AG09319 (cell line): ENCODE results near the gene DCBLD1.

ENCODE experiments used
- DNase-seq: peaks from one replicate; pipeline ENCODE4 v3.0.0-alpha.2; 2010; ENCODE audit warnings: low read depth; ENCODE audit errors: extremely low read depth
- TF ChIP-seq, protein P1 (sequence below): IDR thresholded peaks from 2 replicates; pipeline ENCODE4 v1.5.1; 2011; ENCODE audit warnings: low read depth, mild to moderate bottlenecking, inconsistent platforms, low read length, moderate library complexity

Gene DCBLD1

GRCh38 chr6:117448732-117449485 lies 33.6 kb upstream of the DCBLD1 start:
- TF ChIP-seq, protein P1, sequence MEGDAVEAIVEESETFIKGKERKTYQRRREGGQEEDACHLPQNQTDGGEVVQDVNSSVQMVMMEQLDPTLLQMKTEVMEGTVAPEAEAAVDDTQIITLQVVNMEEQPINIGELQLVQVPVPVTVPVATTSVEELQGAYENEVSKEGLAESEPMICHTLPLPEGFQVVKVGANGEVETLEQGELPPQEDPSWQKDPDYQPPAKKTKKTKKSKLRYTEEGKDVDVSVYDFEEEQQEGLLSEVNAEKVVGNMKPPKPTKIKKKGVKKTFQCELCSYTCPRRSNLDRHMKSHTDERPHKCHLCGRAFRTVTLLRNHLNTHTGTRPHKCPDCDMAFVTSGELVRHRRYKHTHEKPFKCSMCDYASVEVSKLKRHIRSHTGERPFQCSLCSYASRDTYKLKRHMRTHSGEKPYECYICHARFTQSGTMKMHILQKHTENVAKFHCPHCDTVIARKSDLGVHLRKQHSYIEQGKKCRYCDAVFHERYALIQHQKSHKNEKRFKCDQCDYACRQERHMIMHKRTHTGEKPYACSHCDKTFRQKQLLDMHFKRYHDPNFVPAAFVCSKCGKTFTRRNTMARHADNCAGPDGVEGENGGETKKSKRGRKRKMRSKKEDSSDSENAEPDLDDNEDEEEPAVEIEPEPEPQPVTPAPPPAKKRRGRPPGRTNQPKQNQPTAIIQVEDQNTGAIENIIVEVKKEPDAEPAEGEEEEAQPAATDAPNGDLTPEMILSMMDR = no peak
- DNase-seq = peak; percentile 67

DNA sequence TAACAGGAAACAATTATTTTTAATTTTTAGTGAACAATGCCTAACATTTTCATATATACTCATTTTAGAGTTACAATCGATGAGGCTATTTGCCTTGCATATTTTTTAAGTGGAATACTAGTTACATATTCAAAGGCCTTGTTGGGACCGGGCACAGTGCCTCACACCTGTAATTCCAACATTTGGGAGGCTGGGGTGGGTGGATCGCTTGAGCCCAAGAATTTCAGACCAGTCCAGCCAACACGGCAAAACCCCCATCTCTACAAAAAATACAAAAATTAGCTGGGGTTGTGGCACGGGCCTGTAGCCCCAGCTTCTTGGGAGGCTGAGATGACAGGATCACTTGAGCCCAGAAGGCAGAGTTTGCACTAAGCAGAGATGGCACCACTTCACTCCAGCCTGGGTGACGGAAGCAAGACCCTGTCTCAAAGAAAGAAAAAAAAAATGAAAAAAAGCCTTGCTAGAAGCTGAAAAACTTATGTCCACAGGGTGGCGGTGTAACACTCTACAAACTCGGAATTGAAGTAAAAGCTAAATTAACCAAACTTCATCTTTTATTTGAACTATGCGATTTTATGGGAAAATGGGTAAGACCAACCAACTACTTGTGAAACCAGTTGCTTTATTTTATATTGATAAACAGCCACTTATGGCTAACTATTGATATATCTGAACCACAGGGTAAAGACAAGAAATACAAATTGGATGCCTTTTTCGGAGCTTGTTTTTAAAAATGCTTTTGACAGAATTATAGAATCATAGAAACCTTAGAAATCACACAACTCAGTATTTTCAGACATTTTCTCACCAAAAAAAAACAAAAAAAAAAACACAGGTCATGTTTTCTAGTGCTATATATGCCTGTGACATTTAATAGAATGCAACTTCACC lies 32.7 kb upstream of the DCBLD1 start:
- TF ChIP-seq, protein P1 = peak; percentile 66
- peak; percentile 51 for DNase-seq

DNA sequence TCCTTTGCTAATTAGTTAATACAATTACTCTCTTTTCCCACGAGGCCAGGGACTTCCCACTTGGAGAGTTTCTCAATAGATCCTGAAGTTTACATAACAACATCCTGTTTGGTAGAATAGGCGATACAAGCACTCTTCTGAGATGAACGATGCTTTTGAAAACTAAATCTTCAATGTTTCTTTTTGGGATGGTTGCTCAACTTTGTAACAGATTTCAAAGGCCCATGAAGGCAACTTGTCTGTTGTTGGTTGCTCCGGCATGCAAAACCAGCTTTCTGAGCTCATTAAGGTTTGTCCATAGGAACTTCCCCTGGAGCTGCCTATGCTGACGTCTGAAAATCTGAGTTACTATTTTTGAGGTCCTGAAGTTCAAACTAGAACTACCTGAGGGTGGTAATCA lies 30.8 kb upstream of the DCBLD1 start:
- no peak for DNase-seq
- TF ChIP-seq, protein P1 = no peak

- TF ChIP-seq, protein P1 = no peak
- no peak for DNase-seq
Observed at GRCh38 chr6:117456250-117456649, 26.2 kb upstream of the DCBLD1 start.

DNA sequence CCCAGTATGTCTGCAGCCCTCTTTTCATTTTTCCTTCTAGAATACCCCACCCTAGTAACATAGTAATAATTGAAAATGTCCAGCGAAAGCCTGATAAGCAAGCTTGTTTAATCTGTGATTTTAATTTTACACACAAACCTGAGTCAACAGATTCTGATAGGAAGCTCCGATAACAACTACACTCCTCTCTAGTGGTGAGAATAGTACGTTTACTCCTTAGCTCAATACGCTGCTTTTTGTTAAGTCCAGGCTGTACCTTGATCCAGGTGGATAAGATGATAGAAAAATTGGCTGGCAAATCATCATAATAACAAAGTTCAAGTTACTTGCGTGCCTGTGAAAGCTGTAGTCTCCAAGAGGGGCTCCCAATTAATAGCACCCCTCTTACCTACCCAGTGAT lies 25.5 kb upstream of the DCBLD1 start:
- DNase-seq = no peak
- TF ChIP-seq, protein P1 = no peak

- TF ChIP-seq, protein P1 = no peak
- DNase-seq = no peak
Observed at GRCh38 chr6:117459204-117459944, 23.1 kb upstream of the DCBLD1 start.
